ENCODE measurements around the gene NCBP3.

NCBP3 gene

DNA sequence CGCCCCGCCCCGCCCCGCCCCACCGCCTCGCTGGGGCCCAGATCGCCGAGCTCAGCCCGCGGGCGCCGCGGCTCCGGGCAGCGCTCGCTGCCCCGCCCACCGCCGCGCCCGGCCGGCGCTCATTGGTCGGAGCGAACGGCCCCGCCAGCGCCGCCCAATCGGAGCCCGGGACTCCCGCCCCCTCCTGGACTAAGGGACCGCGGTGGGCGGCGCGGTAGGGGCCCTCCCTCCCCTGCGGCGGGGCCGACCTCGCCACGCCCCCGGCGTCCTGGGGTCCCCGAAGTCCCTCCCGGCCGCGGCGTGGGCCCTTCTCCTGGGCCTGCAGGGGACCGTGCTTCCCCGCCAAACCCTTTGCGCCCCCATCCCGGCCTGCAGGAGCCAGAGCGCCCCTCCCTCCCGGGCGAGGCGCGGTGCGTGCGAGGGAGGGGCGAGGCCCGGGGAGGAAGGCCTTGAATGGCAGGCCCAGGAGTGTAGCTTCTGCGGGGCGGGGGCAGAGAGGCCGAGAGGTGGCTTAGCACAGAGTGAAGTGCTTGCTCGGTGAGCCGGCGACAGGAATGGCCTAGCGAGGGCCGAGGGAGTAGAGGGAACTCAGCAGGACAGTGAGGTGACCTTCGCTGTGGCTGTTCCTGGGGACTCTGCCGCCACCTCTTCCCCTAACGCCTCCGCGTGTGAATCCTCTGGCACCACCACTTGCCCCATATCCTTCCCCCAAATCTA is 47.1 kb upstream of the NCBP3 start, which contains the start of gene CAMKK1:
Gene CAMKK1 (minus strand): TSS at position 51 of the 717 bp plus-strand sequence. CDS start 7,366 bp downstream, outside the sequence.
- TF ChIP-seq CTCF (IDR thresholded peaks at IDR 0.05; ENCODE audit: insufficient read depth, low read length, missing control alignments), result no peak
- DNase-seq (ENCODE audit: low read depth, low spot score), result no peak
- CTCF ChIA-PET, result interaction anchor here (0.6 to 2.7 kb wide), 7 partner anchors 9 to 47 kb away, joined by 3 to 28 read pairs (median 4); partner anchors contain the start of gene NCBP3
- peak within 1 kb of the TSS; percentile 70 for H3K4me3 ChIP-seq (ENCODE audit: low read depth, low read length)
- POLR2A ChIA-PET, result no interaction called here

DNA sequence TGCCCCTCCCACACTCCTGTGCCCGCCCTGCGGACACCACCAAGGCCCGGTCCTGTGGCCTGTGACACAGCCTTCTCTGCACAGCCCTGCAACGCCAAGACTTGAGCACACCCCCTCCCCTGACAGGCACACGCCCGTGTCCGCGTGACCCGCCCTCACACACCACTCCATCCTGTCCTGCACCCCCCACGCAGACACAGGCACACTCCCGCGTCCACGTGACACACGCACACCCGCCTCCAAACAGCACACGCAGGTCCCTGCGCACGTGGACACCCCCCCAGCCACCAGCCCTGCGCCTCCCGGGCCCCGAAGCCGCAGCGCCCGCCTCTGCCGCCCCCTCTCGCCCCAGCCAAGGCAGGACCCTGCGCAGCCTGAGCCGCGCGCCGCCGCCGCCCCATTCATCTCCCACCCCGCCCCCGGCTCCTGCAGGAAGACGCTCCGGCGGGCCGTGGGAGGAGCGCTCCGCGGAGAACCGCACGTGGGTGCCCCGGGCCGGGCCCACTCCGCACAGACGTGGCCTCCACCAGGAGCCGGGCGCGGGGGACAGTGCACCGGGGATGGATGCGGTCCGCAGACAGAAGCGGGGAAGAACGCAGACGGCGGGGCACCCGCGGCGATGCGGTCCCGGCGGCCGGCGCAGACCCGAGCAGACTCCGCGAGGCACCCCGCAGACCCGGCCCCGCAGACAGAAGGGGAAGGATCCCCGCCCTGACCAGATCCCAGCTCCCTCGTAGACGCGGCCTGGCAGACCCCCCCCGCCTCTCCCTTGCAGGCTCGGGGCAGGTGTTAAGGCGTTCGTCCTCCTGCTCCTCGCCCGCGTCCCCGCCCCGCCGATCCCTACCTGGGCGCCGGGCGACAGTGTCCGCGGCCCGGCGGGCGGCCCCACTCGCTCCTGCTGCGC is 46.3 kb upstream of the NCBP3 start:
- TF ChIP-seq CTCF (IDR thresholded peaks at IDR 0.05; ENCODE audit: insufficient read depth, low read length, missing control alignments), result no peak
- POLR2A ChIA-PET, result no interaction called here
- CTCF ChIA-PET, result interaction anchor here (0.6 to 4.5 kb wide), 8 partner anchors 8 to 153 kb away, joined by 3 to 28 read pairs (median 4); no protein-coding TSS in a partner anchor
- no peak for DNase-seq (ENCODE audit: low read depth, low spot score)
- H3K4me3 ChIP-seq (ENCODE audit: low read depth, low read length), result peak overlapping the region; percentile 70

- POLR2A ChIA-PET, result no interaction called here
- DNase-seq (ENCODE audit: low read depth, low spot score), result no peak
- CTCF ChIA-PET, result interaction anchor here (0.8 to 4.5 kb wide), 3 partner anchors 22 to 153 kb away, joined by 3 to 21 read pairs (median 8); no protein-coding TSS in a partner anchor
- H3K4me3 ChIP-seq (ENCODE audit: low read depth, low read length), result peak overlapping the region; percentile 70
- no peak for TF ChIP-seq CTCF (IDR thresholded peaks at IDR 0.05; ENCODE audit: insufficient read depth, low read length, missing control alignments)
Measured at GRCh38 chr17:3891626-3892094, 45.6 kb upstream of the NCBP3 start.

- CTCF ChIA-PET, result interaction anchor here (0.8 to 4.5 kb wide), 3 partner anchors 23 to 113 kb away, joined by 3 to 21 read pairs (median 8); no protein-coding TSS in a partner anchor
- TF ChIP-seq CTCF (IDR thresholded peaks at IDR 0.05; ENCODE audit: insufficient read depth, low read length, missing control alignments), result no peak
- DNase-seq (ENCODE audit: low read depth, low spot score), result no peak
- POLR2A ChIA-PET, result interaction anchor here (0.5 to 1.5 kb wide), 3 partner anchors 29 to 223 kb away, joined by 3 to 5 read pairs (median 5); no protein-coding TSS in a partner anchor
- H3K4me3 ChIP-seq (ENCODE audit: low read depth, low read length), result peak overlapping the region; percentile 19
Measured at GRCh38 chr17:3890878-3891219, 44.8 kb upstream of the NCBP3 start.

DNA sequence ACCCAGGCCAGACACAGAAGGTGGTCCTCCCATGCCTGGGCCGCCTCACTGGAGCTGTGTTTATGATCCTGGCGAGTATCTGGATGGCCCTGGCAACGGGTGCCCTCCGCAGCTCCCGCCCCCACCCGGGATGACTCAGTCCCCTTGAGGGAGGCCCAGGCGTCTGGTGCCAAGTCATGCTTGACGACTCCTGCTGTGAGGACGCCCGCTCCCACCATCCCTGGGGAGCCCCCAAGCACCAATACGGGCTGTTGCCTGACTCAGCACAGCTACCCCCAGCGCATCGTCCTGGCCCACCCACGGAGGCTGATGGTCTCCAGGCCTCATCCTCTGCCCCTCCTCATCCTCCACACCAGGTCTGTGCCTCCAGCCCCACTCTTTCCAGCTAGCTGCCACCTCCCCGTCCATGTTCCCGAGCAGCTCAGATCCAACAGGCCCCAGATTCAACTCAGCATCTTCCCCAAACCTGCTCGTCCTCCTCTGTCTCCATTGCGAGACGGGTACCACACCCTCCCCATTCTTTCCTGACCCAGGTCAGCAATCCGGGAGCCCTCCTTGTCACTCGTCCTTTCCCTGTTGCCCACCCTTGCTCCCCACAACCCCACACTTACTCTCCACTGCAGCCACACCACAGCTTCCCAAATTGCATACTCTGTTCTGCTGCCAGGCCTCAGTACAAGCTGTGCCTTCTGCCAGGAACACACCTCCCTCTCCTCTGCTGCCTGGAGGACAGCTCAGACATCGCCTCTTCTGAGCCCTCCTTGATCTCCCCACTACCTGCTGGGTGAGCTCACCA is 44.2 kb upstream of the NCBP3 start:
- peak; percentile 84 for DNase-seq (ENCODE audit: low read depth, low spot score)
- H3K4me3 ChIP-seq (ENCODE audit: low read depth, low read length), result peak overlapping the region; percentile 19
- ChIA-PET POLR2A (interaction anchor here (0.5 to 1.5 kb wide), 5 partner anchors 10 to 891 kb away, joined by 3 to 5 read pairs (median 3); no protein-coding TSS in a partner anchor), CTCF (interaction anchor here (0.8 to 4.5 kb wide), 10 partner anchors 10 to 156 kb away, joined by 3 to 21 read pairs (median 4); partner anchors contain the start of gene NCBP3)
- no peak for TF ChIP-seq CTCF (IDR thresholded peaks at IDR 0.05; ENCODE audit: insufficient read depth, low read length, missing control alignments)
